H1 (cell line): ENCODE measurements around the gene LMO4.

Source experiments
- CBX8 ChIP-seq: fragments of 300-800, 300-1000 bp; sonication (generic); IDR thresholded peaks from 2 replicates; pipeline ENCODE4 v1.7.1; 2016; ENCODE audit warnings: low read depth, low read length, borderline replicate concordance
- EZH2 ChIP-seq: fragments of 200-600 bp; sonication (generic); IDR thresholded peaks from 2 replicates; pipeline ENCODE4 v1.7.1; 2012; ENCODE audit warnings: low read depth, mild to moderate bottlenecking, moderate library complexity, low read length, inconsistent platforms; ENCODE audit not compliant: severe bottlenecking
- POLR2A ChIP-seq, 2 experiments: IDR thresholded peaks; 1 replicate in 1 of 2; 2 replicates in 1 of 2; pipeline ENCODE4 v1.6.1; 2011; ENCODE audit warnings: low read depth in 2 of 2, low read length in 2 of 2, mild to moderate bottlenecking in 2 of 2; ENCODE audit errors: control extremely low read depth in 1 of 2
- POLR2AphosphoS5 ChIP-seq: IDR thresholded peaks from 2 replicates; pipeline ENCODE4 v1.6.1; 2011; ENCODE audit warnings: low read depth, low read length
- RFX5 ChIP-seq: IDR thresholded peaks from 2 replicates; pipeline ENCODE4 v1.6.1; 2011; ENCODE audit warnings: low read depth, low read length, improper control_type of control experiment, borderline replicate concordance
- SP1 ChIP-seq: IDR thresholded peaks from 2 replicates; pipeline ENCODE4 v1.6.1; 2011; ENCODE audit warnings: low read depth, low read length
- TAF1 ChIP-seq: IDR thresholded peaks from 2 replicates; pipeline ENCODE4 v1.6.1; 2011; ENCODE audit warnings: mild to moderate bottlenecking, low read depth, low read length
- TEAD4 ChIP-seq: IDR thresholded peaks from 2 replicates; pipeline ENCODE4 v1.6.1; 2012; ENCODE audit warnings: low read depth, low read length, inconsistent platforms, mixed read lengths
- TF ChIP-seq, protein P1 (sequence below), 3 experiments: IDR thresholded peaks; 1 replicate in 2 of 3; 2 replicates in 1 of 3; pipeline versions ENCODE4 v1.5.1 to v1.6.1; 2011; ENCODE audit warnings: low read length in 3 of 3, mild to moderate bottlenecking in 3 of 3, inconsistent platforms in 2 of 3, low read depth in 1 of 3, moderate library complexity in 1 of 3; ENCODE audit not compliant: insufficient read depth in 1 of 3; ENCODE audit errors: control extremely low read depth in 1 of 3
- TF ChIP-seq, protein P2 (sequence below): fragments of 300-600 bp; sonication (generic); IDR thresholded peaks from 2 replicates; pipeline ENCODE4 v1.7.1; 2012; ENCODE audit warnings: low read length, moderate library complexity, mild to moderate bottlenecking, inconsistent platforms; ENCODE audit not compliant: insufficient replicate concordance

DNA sequence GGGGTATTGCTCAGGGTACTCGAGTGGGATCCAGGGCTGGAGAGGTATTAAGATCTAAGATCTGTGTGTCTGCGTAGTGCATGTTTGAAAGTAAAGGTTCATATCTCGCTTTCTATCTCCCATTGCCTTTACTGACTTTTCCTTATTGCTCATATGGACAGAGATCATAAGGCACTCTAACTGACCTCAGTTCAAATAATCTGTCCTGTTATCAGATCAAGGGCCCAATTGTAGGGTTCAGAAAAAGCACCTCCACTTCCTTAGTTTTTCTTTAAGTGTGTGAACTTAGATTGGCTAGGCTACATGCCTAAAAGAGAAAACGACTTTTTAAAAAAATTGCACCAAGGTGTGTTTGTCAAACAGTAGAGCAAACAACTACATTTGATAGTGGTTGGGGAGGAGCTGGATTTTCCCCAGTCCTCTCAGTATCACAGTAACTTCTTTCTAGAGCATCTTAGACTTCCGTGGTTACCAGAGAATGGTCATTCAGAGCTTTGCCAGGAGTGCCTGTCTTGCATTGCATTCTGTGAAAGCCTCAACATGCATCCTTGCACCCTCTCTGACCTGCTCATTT, 57.6 kb downstream of the LMO4 start:
- TF ChIP-seq EZH2 (no peak), POLR2A (IDR thresholded peaks at IDR 0.05; ENCODE audit: control extremely low read depth in 1 of 2, low read depth in 2 of 2, low read length in 2 of 2) (no peak), TAF1 (no peak), RFX5 (no peak), POLR2AphosphoS5 (no peak), CBX8 (no peak), SP1 (no peak), TEAD4 (no peak)
- TF ChIP-seq, protein P1, sequence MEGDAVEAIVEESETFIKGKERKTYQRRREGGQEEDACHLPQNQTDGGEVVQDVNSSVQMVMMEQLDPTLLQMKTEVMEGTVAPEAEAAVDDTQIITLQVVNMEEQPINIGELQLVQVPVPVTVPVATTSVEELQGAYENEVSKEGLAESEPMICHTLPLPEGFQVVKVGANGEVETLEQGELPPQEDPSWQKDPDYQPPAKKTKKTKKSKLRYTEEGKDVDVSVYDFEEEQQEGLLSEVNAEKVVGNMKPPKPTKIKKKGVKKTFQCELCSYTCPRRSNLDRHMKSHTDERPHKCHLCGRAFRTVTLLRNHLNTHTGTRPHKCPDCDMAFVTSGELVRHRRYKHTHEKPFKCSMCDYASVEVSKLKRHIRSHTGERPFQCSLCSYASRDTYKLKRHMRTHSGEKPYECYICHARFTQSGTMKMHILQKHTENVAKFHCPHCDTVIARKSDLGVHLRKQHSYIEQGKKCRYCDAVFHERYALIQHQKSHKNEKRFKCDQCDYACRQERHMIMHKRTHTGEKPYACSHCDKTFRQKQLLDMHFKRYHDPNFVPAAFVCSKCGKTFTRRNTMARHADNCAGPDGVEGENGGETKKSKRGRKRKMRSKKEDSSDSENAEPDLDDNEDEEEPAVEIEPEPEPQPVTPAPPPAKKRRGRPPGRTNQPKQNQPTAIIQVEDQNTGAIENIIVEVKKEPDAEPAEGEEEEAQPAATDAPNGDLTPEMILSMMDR (IDR thresholded peaks at IDR 0.05; ENCODE audit: control extremely low read depth in 1 of 3, insufficient read depth in 1 of 3, low read depth in 1 of 3, low read length in 3 of 3) = no peak
- TF ChIP-seq, protein P2, sequence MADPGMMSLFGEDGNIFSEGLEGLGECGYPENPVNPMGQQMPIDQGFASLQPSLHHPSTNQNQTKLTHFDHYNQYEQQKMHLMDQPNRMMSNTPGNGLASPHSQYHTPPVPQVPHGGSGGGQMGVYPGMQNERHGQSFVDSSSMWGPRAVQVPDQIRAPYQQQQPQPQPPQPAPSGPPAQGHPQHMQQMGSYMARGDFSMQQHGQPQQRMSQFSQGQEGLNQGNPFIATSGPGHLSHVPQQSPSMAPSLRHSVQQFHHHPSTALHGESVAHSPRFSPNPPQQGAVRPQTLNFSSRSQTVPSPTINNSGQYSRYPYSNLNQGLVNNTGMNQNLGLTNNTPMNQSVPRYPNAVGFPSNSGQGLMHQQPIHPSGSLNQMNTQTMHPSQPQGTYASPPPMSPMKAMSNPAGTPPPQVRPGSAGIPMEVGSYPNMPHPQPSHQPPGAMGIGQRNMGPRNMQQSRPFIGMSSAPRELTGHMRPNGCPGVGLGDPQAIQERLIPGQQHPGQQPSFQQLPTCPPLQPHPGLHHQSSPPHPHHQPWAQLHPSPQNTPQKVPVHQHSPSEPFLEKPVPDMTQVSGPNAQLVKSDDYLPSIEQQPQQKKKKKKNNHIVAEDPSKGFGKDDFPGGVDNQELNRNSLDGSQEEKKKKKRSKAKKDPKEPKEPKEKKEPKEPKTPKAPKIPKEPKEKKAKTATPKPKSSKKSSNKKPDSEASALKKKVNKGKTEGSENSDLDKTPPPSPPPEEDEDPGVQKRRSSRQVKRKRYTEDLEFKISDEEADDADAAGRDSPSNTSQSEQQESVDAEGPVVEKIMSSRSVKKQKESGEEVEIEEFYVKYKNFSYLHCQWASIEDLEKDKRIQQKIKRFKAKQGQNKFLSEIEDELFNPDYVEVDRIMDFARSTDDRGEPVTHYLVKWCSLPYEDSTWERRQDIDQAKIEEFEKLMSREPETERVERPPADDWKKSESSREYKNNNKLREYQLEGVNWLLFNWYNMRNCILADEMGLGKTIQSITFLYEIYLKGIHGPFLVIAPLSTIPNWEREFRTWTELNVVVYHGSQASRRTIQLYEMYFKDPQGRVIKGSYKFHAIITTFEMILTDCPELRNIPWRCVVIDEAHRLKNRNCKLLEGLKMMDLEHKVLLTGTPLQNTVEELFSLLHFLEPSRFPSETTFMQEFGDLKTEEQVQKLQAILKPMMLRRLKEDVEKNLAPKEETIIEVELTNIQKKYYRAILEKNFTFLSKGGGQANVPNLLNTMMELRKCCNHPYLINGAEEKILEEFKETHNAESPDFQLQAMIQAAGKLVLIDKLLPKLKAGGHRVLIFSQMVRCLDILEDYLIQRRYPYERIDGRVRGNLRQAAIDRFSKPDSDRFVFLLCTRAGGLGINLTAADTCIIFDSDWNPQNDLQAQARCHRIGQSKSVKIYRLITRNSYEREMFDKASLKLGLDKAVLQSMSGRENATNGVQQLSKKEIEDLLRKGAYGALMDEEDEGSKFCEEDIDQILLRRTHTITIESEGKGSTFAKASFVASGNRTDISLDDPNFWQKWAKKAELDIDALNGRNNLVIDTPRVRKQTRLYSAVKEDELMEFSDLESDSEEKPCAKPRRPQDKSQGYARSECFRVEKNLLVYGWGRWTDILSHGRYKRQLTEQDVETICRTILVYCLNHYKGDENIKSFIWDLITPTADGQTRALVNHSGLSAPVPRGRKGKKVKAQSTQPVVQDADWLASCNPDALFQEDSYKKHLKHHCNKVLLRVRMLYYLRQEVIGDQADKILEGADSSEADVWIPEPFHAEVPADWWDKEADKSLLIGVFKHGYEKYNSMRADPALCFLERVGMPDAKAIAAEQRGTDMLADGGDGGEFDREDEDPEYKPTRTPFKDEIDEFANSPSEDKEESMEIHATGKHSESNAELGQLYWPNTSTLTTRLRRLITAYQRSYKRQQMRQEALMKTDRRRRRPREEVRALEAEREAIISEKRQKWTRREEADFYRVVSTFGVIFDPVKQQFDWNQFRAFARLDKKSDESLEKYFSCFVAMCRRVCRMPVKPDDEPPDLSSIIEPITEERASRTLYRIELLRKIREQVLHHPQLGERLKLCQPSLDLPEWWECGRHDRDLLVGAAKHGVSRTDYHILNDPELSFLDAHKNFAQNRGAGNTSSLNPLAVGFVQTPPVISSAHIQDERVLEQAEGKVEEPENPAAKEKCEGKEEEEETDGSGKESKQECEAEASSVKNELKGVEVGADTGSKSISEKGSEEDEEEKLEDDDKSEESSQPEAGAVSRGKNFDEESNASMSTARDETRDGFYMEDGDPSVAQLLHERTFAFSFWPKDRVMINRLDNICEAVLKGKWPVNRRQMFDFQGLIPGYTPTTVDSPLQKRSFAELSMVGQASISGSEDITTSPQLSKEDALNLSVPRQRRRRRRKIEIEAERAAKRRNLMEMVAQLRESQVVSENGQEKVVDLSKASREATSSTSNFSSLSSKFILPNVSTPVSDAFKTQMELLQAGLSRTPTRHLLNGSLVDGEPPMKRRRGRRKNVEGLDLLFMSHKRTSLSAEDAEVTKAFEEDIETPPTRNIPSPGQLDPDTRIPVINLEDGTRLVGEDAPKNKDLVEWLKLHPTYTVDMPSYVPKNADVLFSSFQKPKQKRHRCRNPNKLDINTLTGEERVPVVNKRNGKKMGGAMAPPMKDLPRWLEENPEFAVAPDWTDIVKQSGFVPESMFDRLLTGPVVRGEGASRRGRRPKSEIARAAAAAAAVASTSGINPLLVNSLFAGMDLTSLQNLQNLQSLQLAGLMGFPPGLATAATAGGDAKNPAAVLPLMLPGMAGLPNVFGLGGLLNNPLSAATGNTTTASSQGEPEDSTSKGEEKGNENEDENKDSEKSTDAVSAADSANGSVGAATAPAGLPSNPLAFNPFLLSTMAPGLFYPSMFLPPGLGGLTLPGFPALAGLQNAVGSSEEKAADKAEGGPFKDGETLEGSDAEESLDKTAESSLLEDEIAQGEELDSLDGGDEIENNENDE = no peak
